Neural crest cell (in vitro differentiated cells): Measurements from ENCODE around the gene CDC42BPA. TPM values are rescaled to one million over a fixed set of nuclear protein-coding genes. Genes with fewer than 3 reads are reported as not detected.

ENCODE experiments used
- DNase-seq: peaks from one replicate; pipeline ENCODE4 v3.0.0; 2021; ENCODE audit warnings: low read depth, mixed read lengths, low spot score
- H3K27ac Mint-ChIP-seq: one replicate; pipeline ENCODE4 v1.8.0; 2021; ENCODE audit warnings: mild to moderate bottlenecking, mixed read lengths; ENCODE audit not compliant: unreplicated experiment
- H3K27me3 Mint-ChIP-seq: 2 replicates; pipeline ENCODE4 v1.8.0; 2021; ENCODE audit warnings: low read depth, mild to moderate bottlenecking, mixed read lengths
- H3K36me3 Mint-ChIP-seq: 2 replicates; pipeline ENCODE4 v1.8.0; 2021; ENCODE audit warnings: low read depth, mild to moderate bottlenecking, mixed read lengths
- H3K4me1 Mint-ChIP-seq: 2 replicates; pipeline ENCODE4 v1.8.0; 2021; ENCODE audit warnings: mixed read lengths
- H3K4me3 Mint-ChIP-seq: one replicate; pipeline ENCODE4 v1.8.0; 2021; ENCODE audit warnings: mild to moderate bottlenecking, mixed read lengths
- H3K9me3 Mint-ChIP-seq: 2 replicates; pipeline ENCODE4 v1.8.0; 2021; ENCODE audit warnings: mixed read lengths
- CTCF ChIP-seq: fragments of 200-600 bp; sonication (generic); conservative IDR thresholded peaks from 2 replicates; pipeline ENCODE4 v1.5.0; 2021; ENCODE audit warnings: antibody characterized with exemption, mild to moderate bottlenecking
- total RNA-seq: library from RNA; stranded (reverse); gene quantifications from 2 replicates; pipeline ENCODE4 v1.2.1, GENCODE V29; 2021

CDC42BPA gene
- total RNA-seq, 1 donor from 2014 or later = 35.6 TPM

- H3K4me3 Mint-ChIP-seq = no peak overlapping the region
These were observed 352.5 kb downstream of the CDC42BPA start for GRCh38 chr1:226965581-226966440.

GRCh38 chr1:226964611-226965486, 353.4 kb downstream of the CDC42BPA start:
- Mint-ChIP-seq H3K4me1 (no peaks in the 10 kb centered on the region), H3K9me3 (no peaks in the 10 kb centered on the region), H3K27me3 (no peaks in the 10 kb centered on the region), H3K27ac (no peak overlapping the region), H3K36me3 (no peaks in the 10 kb centered on the region), H3K4me3 (no peak overlapping the region)
- no peak for TF ChIP-seq CTCF
- no peak for DNase-seq

More at GRCh38 chr1:226965581-226966440, 352.5 kb downstream of the CDC42BPA start:
- TF ChIP-seq CTCF = no peak
- Mint-ChIP-seq H3K36me3 (no peaks in the 10 kb centered on the region), H3K27me3 (no peaks in the 10 kb centered on the region), H3K9me3 (no peaks in the 10 kb centered on the region), H3K4me1 (no peaks in the 10 kb centered on the region), H3K27ac (no peak overlapping the region)
- DNase-seq = no peak

- Mint-ChIP-seq H3K4me1 (no peaks in the 10 kb centered on the region), H3K9me3 (no peaks in the 10 kb centered on the region), H3K36me3 (peaks cover under 1% of the 10 kb centered on the region), H3K4me3 (no peak overlapping the region), H3K27me3 (no peaks in the 10 kb centered on the region), H3K27ac (no peak overlapping the region)
- no peak for TF ChIP-seq CTCF
- no peak for DNase-seq
These were observed 354.2 kb downstream of the CDC42BPA start for GRCh38 chr1:226964068-226964425.

- Mint-ChIP-seq H3K4me3 (no peak overlapping the region), H3K27ac (no peak overlapping the region), H3K27me3 (no peaks in the 10 kb centered on the region), H3K36me3 (peaks cover 3% of the 10 kb centered on the region), H3K4me1 (no peaks in the 10 kb centered on the region), H3K9me3 (peaks cover 3% of the 10 kb centered on the region)
- DNase-seq = no peak
- TF ChIP-seq CTCF = no peak
These were observed 355.6 kb downstream of the CDC42BPA start for GRCh38 chr1:226962421-226963391.
